HL-60/S4 treated with retinoic acid at 250 ng/mL for 4 days and 3 days (cell line): ENCODE measurements around the gene TST.

Experiments
- in situ Hi-C: fragments of 300-500 bp; cut with MboI; formaldehyde crosslinking; loops from 2 replicates; pipeline ENCODE4 v1.7.0; 2022; ENCODE audit warnings: low sequenced_read_pairs

Gene TST

DNA sequence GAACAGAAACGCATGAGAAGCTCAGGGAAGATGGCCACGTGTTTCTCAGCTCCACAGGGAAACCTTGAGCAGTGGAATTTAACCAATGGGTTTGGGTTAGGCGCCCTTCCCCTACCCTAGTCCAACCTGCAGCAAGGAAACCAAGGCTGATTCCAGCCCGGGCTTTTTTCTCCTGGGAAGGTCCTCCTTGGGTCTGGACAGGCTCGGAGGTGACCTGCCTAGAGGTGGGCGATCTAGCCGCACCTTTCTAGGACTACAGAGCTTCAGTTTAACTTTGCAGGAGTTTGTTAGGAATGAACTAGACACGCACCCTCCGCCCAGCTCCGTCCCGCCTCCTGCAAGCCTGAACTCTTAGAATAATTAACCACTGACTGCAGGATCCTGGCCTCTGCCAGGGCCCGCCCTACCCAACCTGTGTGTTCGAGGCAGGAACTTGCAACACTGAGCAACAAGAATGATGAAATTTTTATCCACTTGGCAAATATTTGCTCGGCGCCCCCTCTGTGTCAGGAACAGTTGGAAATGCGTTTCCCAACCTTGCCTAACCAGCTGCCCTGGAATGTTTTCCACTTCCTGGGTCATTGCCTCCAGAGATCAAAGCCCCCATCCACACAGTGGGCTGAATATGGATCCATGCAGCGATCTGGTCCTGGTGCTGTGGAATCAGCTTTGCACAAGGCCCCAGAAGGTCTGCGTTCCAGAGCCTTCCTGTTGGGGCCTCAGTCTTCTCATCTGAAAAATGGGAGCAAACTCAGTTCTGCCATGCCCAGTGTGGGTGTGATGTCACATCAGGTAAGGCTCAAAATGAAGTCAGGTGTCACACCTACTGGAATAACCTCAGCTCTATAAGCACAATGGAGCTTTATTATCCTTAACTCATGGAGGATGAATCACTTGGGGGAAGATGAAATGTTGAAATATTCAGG is 13.6 kb upstream of the TST start:
- in situ Hi-C loops, result no loop called here

DNA sequence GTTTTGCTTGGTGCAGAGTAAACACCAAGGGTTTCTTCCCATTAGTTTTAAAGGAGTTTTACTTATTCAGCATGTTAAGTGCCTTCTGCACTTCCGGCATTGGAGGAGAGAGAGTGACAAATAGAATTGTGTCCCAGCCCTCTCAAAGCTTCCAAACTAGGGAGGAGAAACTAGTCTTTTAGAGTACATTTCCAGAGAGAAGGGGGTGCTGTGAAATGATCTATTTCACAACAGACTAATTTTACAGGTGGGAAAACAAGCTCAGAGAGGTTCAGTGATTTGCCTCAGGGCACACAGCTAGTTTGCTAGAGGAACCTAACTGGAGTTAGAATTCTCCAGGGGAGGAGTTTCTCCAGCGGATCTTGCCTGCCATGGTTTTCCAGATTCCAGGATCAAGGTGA is 12.9 kb upstream of the TST start:
- in situ Hi-C loops, result no loop called here

DNA sequence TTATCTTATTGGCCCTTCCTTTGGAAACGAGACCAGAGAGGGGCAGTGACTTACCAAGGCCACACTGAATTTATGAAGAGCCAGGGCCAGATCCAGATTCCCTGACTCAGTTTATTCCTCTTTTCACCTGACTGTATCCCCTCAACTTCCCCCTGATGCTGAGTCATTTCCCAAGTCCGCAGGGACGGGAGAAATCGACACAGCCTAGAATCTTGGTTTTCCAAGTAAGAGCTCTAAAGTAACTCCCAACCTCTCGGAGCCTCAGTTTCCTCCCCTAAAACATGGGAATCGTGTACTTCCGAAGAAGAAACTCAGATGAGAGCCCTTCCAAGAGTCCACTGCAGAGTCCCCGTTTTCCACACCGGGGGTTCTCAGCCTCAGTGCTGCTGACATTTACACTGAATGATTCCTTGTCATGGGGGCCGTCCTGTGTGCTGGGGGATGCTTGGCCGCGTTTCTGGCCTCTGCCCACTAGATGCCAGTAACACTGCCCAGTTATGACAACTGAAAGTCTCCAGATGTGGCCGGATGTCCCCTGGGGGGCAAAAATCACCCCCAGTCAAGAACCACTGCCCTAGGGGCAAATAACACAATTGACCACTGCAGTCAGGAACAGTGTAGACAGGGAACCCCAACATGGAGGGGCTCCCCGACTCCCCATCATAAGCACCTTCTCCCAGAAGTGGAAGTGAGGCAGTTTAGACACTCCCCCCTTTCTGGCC is 11.5 kb upstream of the TST start:
- in situ Hi-C loops, result no loop called here

- in situ Hi-C loops, result no loop called here
Observed at GRCh38 chr22:37028692-37029674, 9.7 kb upstream of the TST start.

DNA sequence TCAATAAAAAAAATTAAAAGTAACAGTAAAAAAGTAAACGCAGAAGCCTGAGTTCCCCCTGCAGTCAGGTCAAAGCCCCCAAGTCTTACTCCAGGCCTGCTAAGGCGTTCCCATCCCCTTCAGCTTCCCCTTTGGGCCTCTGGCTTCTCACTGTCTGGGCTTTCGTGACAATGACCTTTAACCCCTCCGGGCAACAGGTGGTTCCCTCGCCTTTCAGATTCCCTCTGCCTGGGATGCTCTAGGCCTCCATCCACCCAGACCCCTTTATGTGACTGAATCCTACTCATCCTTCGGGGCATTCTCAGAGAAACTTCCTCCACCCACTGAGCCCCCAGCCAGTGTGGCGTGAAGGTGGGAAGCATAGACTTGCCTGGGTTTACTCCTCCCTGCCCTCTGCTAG is 8.3 kb upstream of the TST start:
- in situ Hi-C loops, result no loop called here

- in situ Hi-C loops, result no loop called here
Observed at GRCh38 chr22:37026325-37026724, 7.1 kb upstream of the TST start.

- in situ Hi-C loops, result no loop called here
Observed at GRCh38 chr22:37025500-37026070, 6.3 kb upstream of the TST start.

GRCh38 chr22:37024339-37025157 is 5.3 kb upstream of the TST start:
- in situ Hi-C loops, result no loop called here

DNA sequence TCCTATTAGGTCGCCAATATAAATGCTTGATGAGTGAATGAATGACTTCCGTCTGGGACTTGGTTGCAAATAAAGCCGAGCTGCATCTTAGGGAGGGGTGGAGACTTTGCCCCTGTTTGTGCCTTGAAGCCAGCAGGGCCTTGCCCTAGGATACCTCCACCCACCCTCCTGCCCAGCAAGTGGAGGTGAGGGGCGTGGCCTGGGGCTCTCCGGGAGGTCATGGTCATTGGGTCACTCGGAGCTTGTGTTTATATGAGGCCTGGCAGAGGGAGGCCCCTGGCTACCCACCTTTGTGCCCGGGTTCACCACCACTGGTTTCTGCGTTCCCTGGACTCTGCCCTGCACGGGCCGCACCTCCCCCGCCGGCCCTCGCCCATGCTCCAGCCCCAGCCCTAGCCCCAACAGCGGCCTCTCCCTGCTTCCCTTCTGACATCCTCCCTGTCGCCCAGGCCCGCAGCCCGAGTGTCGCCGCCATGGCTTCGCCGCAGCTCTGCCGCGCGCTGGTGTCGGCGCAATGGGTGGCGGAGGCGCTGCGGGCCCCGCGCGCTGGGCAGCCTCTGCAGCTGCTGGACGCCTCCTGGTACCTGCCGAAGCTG is 4.6 kb upstream of the TST start:
- in situ Hi-C loops, result no loop called here

DNA sequence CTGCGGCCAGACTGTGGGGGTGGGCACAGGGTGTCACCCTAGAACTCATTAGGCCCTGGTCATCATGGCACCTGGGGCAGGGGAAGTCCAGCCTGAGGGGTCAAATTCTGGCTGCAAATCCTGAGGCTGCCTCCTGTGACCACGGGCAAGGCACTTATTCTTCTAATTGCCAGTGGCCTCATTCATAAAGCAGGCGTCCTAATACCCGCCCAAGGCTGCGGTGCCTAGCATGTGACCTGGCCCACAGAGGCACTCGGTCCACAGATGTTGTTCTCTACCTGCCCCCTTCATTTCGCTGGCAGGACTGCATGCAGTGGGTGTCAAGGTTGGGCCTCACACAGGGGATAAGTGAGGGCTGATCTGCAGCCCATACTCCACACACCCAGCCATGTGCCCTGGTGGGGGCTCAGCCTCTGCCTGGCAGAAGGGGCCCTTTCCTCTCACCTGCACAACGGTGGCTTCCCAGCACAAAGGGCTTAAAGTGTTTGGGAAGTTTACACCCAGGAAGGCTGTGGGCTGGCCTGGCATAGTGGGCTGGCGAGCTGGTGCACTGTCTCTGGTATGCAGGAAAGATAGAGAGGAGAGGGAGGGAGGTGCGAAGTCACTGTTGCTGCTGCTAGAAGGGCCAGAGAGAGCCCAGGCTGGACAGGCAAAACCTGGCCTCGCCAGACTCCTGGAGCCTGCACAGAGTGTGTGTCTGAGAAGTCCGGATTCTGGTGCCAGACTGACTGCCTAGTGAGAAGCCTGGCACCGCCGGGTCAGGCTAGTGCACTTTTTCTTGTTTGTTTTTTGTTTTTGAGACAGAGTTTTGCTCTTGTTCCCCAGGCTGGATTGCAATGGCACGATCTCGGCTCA is 3.5 kb upstream of the TST start:
- in situ Hi-C loops, result no loop called here

DNA sequence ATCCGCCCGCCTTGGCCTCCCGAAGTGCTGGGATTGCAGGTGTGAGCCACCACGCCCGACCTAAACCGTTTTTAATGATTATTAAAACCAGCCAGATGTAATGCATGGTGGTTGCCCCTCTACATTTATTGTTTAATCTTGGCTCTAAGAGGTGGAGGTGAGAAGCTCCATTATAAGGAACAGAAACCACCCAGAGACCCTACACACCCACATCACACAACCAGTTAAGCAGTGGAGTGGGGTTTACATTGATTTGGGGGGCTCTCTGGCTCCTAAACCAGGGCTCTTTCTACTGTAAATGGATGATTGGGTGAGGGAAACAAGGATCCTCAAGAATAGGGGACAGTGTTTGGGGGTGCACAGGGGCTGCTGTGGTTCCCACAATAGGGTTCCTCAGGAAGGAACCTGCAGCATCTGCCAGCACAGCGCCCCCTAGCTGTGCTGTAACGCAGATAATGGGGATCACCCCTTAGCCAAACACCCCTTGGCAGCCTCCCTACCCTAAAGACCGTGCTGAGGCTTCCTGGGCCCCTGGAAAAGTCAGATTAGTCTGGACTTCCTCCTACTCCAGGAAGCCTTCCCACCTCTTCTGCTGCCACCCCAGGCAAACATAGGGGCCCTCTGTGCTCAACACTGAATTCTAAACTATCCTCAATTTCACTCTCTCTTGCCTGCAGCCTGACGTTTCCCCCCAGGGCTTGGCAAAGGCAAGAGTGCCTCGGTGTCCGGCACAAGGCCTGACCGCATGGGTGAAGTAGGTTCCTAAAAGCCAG is 2.6 kb upstream of the TST start:
- in situ Hi-C loops, result no loop called here

GRCh38 chr22:37021041-37021440 is 1.8 kb upstream of the TST start:
- in situ Hi-C loops, result no loop called here

- in situ Hi-C loops, result no loop called here
Observed at GRCh38 chr22:37020192-37020479, 889 bp upstream of the TST start.

- in situ Hi-C loops, result no loop called here
Observed at GRCh38 chr22:37018815-37019308, 385 bp downstream of the TST start.

- in situ Hi-C loops, result no loop called here
Observed at GRCh38 chr22:37018086-37018814, 997 bp downstream of the TST start.

GRCh38 chr22:37017356-37017755 is 1.9 kb downstream of the TST start:
- in situ Hi-C loops, result no loop called here
